Fibroblast of the aortic adventitia (primary cell): Measurements from ENCODE around the gene VPS45. TPM values are rescaled to one million over a fixed set of nuclear protein-coding genes. Genes with fewer than 3 reads are reported as not detected.

Experiments used
- DNase-seq: peaks from one replicate; pipeline ENCODE4 v3.0.0-alpha.2; 2010; ENCODE audit warnings: low read depth
- H3K4me3 ChIP-seq: 2 replicates; pipeline ENCODE4 v1.5.1; 2011; ENCODE audit warnings: low read depth, mild to moderate bottlenecking, control low read depth, low read length, moderate library complexity
- CTCF ChIP-seq: IDR thresholded peaks from 2 replicates; pipeline ENCODE4 v1.5.1; 2011; ENCODE audit warnings: mild to moderate bottlenecking, low read length, control low read depth, inconsistent platforms; ENCODE audit not compliant: insufficient read depth
- total RNA-seq: library from RNA; depleted of rRNA; stranded (reverse); fragments of >200 nt; gene quantifications from 2 replicates; pipeline ENCODE4 v1.2.3, GENCODE V29; 2012; ENCODE audit warnings: low replicate concordance

VPS45 gene
- total RNA-seq, 1 donor = 47.8 TPM

GRCh38 chr1:150094734-150095265, 27.2 kb downstream of the VPS45 start:
- TF ChIP-seq CTCF = no peak
- no peak overlapping the region for H3K4me3 ChIP-seq
- no peak for DNase-seq

DNA sequence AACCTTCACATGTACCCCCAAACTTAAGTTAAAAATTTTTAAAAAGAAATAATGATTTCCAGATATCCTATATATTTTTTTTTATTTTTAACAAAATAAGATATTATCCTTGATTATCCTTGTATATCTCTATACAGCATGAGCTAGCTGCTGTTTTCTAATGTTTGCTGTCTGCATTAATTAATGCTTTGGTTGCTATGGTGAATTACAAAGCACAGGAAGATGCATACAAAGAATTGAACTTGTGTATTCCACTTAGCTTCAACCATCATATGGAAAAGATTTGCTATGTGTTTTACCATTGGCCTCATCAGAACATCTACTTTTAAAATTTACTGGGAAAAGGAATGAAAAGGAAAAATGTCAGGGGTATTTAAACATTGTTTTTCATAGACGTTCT, 35.4 kb downstream of the VPS45 start:
- no peak overlapping the region for H3K4me3 ChIP-seq
- no peak for DNase-seq
- no peak for TF ChIP-seq CTCF

DNA sequence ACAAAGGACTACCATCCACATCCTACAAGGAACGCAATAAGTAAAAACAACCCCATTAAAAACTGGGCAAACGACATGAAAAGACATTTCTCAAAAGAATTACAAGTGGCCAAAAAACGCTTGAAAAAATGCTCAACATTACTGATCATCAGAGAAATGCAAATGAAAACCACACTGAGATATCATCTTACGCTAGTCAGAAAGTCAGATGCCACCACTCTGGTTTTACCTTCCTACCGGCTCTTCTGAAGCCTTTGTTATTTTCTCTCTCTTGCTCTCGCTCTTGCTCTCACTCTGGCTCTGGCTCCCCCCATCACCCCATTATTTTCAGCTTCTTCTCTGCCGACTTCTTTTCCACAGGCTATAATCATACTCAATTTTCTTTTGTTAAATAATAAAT, 38.8 kb downstream of the VPS45 start:
- TF ChIP-seq CTCF = no peak
- no peak for DNase-seq
- H3K4me3 ChIP-seq = no peak overlapping the region

GRCh38 chr1:150109586-150109985, 42.0 kb downstream of the VPS45 start:
- no peak overlapping the region for H3K4me3 ChIP-seq
- DNase-seq = no peak
- no peak for TF ChIP-seq CTCF

DNA sequence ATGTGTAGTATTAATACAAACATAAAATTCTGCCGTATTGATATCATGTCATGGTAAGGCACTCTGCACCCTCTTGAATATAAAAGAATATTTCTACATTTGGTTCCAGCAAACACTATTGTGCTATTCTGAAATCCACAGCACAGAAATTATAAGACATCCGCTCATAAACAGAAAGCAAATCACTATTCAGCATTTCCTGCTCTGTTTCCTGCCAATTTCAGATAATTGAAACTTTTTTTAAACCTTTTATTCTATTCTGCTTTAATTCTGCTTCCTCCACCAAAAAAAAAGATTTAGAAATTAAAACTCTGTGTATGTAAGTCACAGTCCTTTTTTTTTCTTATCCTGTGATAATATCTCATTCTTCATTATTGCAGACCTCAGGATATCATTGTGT, 42.5 kb downstream of the VPS45 start:
- H3K4me3 ChIP-seq = no peak overlapping the region
- TF ChIP-seq CTCF = no peak
- no peak for DNase-seq

DNA sequence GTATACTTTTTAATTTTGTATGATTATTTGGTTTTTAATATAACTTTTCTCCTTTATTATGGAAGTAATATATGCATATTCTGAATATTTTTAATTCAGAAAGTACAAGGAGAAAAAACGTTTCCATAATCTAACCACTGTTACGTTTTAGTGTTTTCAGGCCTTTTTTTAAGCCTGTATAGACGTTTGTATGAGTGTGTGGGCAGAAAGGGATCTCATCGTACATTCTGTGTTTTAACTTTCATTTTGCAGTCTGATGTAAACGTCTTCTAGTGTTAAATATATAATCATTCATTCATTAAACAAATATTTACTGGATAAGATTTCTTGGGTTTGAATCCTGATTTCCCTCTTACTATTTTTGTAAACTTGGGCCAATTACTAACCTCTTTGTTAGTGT, 44.1 kb downstream of the VPS45 start:
- no peak overlapping the region for H3K4me3 ChIP-seq
- no peak for TF ChIP-seq CTCF

GRCh38 chr1:150115121-150115520, 47.5 kb downstream of the VPS45 start:
- DNase-seq = no peak
- no peak overlapping the region for H3K4me3 ChIP-seq

More for the DNA sequence above, 44.1 kb downstream of the VPS45 start:
- no peak for DNase-seq

More at GRCh38 chr1:150115121-150115520, 47.5 kb downstream of the VPS45 start:
- TF ChIP-seq CTCF = no peak
